Esophagus squamous epithelium (tissue), 5 donors: Measurements from ENCODE around the gene DCAKD. TPM values are rescaled to one million over a fixed set of nuclear protein-coding genes. Genes with fewer than 3 reads are reported as not detected.

Experiments used
- DNase-seq: peaks from one replicate; lab custom pipeline; 2025; lab: John Stamatoyannopoulos, UW
- H3K27ac ChIP-seq, 4 donors: fragments of 200-600 bp; sonication (generic); one replicate each; pipeline ENCODE4 v1.5.1; 2016 to 2019; ENCODE audit warnings: mild to moderate bottlenecking in 1 of 4
- H3K27me3 ChIP-seq, 4 donors: fragments of 200-600 bp; sonication (generic); 1 replicate in 3 of 4; 2 replicates in 1 of 4; pipeline versions ENCODE4 v1.5.1 to v1.6.0; 2017 to 2021; ENCODE audit warnings: antibody characterized with exemption in 1 of 4
- H3K36me3 ChIP-seq, 3 donors: fragments of 200-600 bp; sonication (generic); one replicate each; pipeline ENCODE4 v1.5.1; 2016 to 2019
- H3K4me1 ChIP-seq, 3 donors: fragments of 200-600 bp; sonication (generic); one replicate each; pipeline ENCODE4 v1.5.1; 2017 to 2019
- H3K4me3 ChIP-seq, 4 donors: fragments of 200-600 bp; sonication (generic); 1 replicate in 3 of 4; 2 replicates in 1 of 4; pipeline ENCODE4 v1.5.1; 2016 to 2019; ENCODE audit warnings: mild to moderate bottlenecking in 2 of 4, moderate library complexity in 1 of 4
- H3K9me3 ChIP-seq, 3 donors: fragments of 200-600 bp; sonication (generic); one replicate each; pipeline ENCODE4 v1.5.1; 2016 to 2019
- POLR2A ChIP-seq, 4 donors: fragments of 450-650 bp; IDR thresholded peaks; one replicate each; pipeline ENCODE4 v1.6.1; 2017; ENCODE audit warnings: antibody characterized with exemption in 4 of 4, mild to moderate bottlenecking in 4 of 4, moderate library complexity in 3 of 4
- WGBS, 2 donors: methylation state at CpG; one replicate each; pipeline ENCODE4 v1.1.5; 2018; 5-methylcytosine and 5-hydroxymethylcytosine counted together
- intact Hi-C: fragments of 100-400 bp; cut with DNase I; formaldehyde crosslinking; loops from one replicate; pipeline ENCODE4 v1.15.0; 2022
- total RNA-seq, 4 donors: library from RNA; depleted of rRNA; stranded (reverse); fragments of >200 nt; gene quantifications; one replicate each; pipeline ENCODE4 v1.1.0, GENCODE V29; 2016
- TF ChIP-seq, protein P1 (sequence below), 6 experiments: fragments of 450-650 bp in 4 of 6; fragments of 200-600 bp in 2 of 6; sonication (generic) in 2 of 6; IDR thresholded peaks; one replicate each; pipeline ENCODE4 v1.5.1; 2016 to 2019; ENCODE audit warnings: antibody characterized with exemption in 6 of 6, mild to moderate bottlenecking in 4 of 6, moderate library complexity in 4 of 6
- donor health status: DM: yes; HTN: yes; CAD: no.

The DCAKD gene
- total RNA-seq, 4 donors from 2014 or later = 23.8 to 44.1 (median 34.7) TPM

DNA sequence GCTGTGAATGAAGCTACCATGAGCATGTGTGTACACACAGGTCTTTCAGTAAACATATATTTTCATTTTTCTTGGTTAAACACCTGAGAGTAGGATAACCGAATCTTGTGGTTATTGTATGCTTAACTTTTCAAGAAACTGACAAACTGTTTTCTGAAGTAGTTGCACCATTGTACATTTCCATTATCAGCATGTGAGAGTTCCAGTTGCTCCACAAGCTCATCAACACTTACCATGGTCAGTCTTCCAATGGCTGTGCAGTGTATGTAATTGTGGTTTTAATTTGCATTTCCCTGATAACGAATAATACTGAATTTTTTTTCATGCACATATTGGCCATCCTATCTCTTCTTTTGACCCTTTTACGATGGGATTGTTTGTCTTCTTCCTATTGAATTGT is 52.0 kb downstream of the DCAKD start:
- H3K27ac ChIP-seq = no peak overlapping the region
- TF ChIP-seq POLR2A (IDR thresholded peaks at IDR 0.05) = no peak
- TF ChIP-seq, protein P1, sequence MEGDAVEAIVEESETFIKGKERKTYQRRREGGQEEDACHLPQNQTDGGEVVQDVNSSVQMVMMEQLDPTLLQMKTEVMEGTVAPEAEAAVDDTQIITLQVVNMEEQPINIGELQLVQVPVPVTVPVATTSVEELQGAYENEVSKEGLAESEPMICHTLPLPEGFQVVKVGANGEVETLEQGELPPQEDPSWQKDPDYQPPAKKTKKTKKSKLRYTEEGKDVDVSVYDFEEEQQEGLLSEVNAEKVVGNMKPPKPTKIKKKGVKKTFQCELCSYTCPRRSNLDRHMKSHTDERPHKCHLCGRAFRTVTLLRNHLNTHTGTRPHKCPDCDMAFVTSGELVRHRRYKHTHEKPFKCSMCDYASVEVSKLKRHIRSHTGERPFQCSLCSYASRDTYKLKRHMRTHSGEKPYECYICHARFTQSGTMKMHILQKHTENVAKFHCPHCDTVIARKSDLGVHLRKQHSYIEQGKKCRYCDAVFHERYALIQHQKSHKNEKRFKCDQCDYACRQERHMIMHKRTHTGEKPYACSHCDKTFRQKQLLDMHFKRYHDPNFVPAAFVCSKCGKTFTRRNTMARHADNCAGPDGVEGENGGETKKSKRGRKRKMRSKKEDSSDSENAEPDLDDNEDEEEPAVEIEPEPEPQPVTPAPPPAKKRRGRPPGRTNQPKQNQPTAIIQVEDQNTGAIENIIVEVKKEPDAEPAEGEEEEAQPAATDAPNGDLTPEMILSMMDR (IDR thresholded peaks at IDR 0.05) = no peak
- intact Hi-C loops = no loop called here
- peaks cover 0 to 11% (median 0%) of the 10 kb centered on the region in 4 donors for H3K27me3 ChIP-seq
- no peaks in the 10 kb centered on the region for H3K36me3 ChIP-seq
- no peaks in the 10 kb centered on the region for H3K4me1 ChIP-seq
- H3K4me3 ChIP-seq = no peak overlapping the region
- no peaks in the 10 kb centered on the region for H3K9me3 ChIP-seq
- 86 to 91% methylated on average over 3 of the region's 3 CpGs for WGBS, 2 donors
- no peak for DNase-seq

GRCh38 chr17:44998646-44999045 is 52.8 kb downstream of the DCAKD start:
- H3K27ac ChIP-seq = no peak overlapping the region
- H3K36me3 ChIP-seq = no peaks in the 10 kb centered on the region
- DNase-seq = no peak
- H3K27me3 ChIP-seq = peaks cover 0 to 11% (median 0%) of the 10 kb centered on the region in 4 donors
- H3K9me3 ChIP-seq = no peaks in the 10 kb centered on the region
- H3K4me3 ChIP-seq = no peak overlapping the region
- H3K4me1 ChIP-seq = no peaks in the 10 kb centered on the region
- TF ChIP-seq, protein P1 (IDR thresholded peaks at IDR 0.05) = no peak
- no peak for TF ChIP-seq POLR2A (IDR thresholded peaks at IDR 0.05)
- intact Hi-C loops = no loop called here

GRCh38 chr17:44997733-44998520 is 53.5 kb downstream of the DCAKD start:
- no peak for DNase-seq
- intact Hi-C loops = no loop called here

GRCh38 chr17:44996304-44996703 is 55.1 kb downstream of the DCAKD start:
- Histone ChIP-seq H3K27ac (no peak overlapping the region), H3K4me3 (no peak overlapping the region), H3K27me3 (peaks cover 0 to 11% (median 0%) of the 10 kb centered on the region in 4 donors), H3K9me3 (no peaks in the 10 kb centered on the region), H3K36me3 (no peaks in the 10 kb centered on the region), H3K4me1 (no peaks in the 10 kb centered on the region)
- no peak for TF ChIP-seq POLR2A (IDR thresholded peaks at IDR 0.05)
- TF ChIP-seq, protein P1 (IDR thresholded peaks at IDR 0.05) = no peak
- DNase-seq = no peak
- WGBS, 2 donors = 71 to 78% methylated on average over 5 to 10 of the region's 10 CpGs
- intact Hi-C loops = no loop called here

More at GRCh38 chr17:44997733-44998520, 53.5 kb downstream of the DCAKD start:
- Histone ChIP-seq H3K36me3 (no peaks in the 10 kb centered on the region), H3K4me3 (no peak overlapping the region), H3K27me3 (peaks cover 0 to 11% (median 0%) of the 10 kb centered on the region in 4 donors), H3K27ac (no peak overlapping the region), H3K9me3 (no peaks in the 10 kb centered on the region), H3K4me1 (no peaks in the 10 kb centered on the region)
- WGBS, 2 donors = 83 to 100% methylated on average over 2 of the region's 7 CpGs
- TF ChIP-seq POLR2A (IDR thresholded peaks at IDR 0.05) = no peak
- TF ChIP-seq, protein P1 (IDR thresholded peaks at IDR 0.05) = no peak

- Histone ChIP-seq H3K4me3 (no peak overlapping the region), H3K4me1 (no peaks in the 10 kb centered on the region), H3K9me3 (no peaks in the 10 kb centered on the region), H3K36me3 (no peaks in the 10 kb centered on the region), H3K27me3 (peaks cover 0 to 11% (median 0%) of the 10 kb centered on the region in 4 donors), H3K27ac (no peak overlapping the region)
- intact Hi-C loops = no loop called here
- TF ChIP-seq POLR2A (IDR thresholded peaks at IDR 0.05) = no peak
- TF ChIP-seq, protein P1 (IDR thresholded peaks at IDR 0.05) = no peak
- 44 to 55% methylated on average over 4 to 11 of the region's 11 CpGs for WGBS, 2 donors
- no peak for DNase-seq
Observed at GRCh38 chr17:44995436-44996001, 55.9 kb downstream of the DCAKD start.
